Transverse colon (tissue), 4 donors: ENCODE results near the gene LKAAEAR1. TPM values are rescaled to one million over a fixed set of nuclear protein-coding genes. Genes with fewer than 3 reads are reported as not detected.

Experiments
- DNase-seq: peaks from one replicate; pipeline ENCODE4 v3.0.0-alpha.2; 2019
- H3K27ac ChIP-seq, 4 donors: fragments of 200-600 bp; sonication (generic); 2 replicates each; pipeline ENCODE4 v1.5.1; 2016 to 2018; ENCODE audit warnings: inconsistent platforms in 4 of 4
- H3K27me3 ChIP-seq: fragments of 200-600 bp; sonication (generic); 2 replicates; pipeline ENCODE4 v1.5.1; 2017; ENCODE audit warnings: inconsistent platforms
- H3K36me3 ChIP-seq, 4 donors: fragments of 200-600 bp; sonication (generic); 2 replicates each; pipeline ENCODE4 v1.5.1; 2017 to 2019; ENCODE audit warnings: inconsistent platforms in 4 of 4
- H3K4me1 ChIP-seq, 4 donors: fragments of 200-600 bp; sonication (generic); 2 replicates each; pipeline ENCODE4 v1.5.1; 2017 to 2020; ENCODE audit warnings: inconsistent platforms in 4 of 4
- H3K4me3 ChIP-seq, 4 donors: fragments of 200-600 bp; sonication (generic); 1 replicate in 1 of 4; 2 replicates in 3 of 4; pipeline versions ENCODE4 v1.5.1 to v1.6.1; 2017 to 2019; ENCODE audit warnings: inconsistent platforms in 4 of 4
- H3K9me3 ChIP-seq, 2 donors: fragments of 200-600 bp; sonication (generic); 2 replicates each; pipeline ENCODE4 v1.5.1; 2017 to 2019; ENCODE audit warnings: inconsistent platforms in 2 of 2
- EP300 ChIP-seq: sonication (generic); formaldehyde crosslinking; IDR thresholded peaks from one replicate; pipeline ENCODE4 v1.6.1; 2017; ENCODE audit warnings: antibody characterized with exemption, low read depth
- POLR2A ChIP-seq: fragments of 450-650 bp; IDR thresholded peaks from one replicate; pipeline ENCODE4 v1.6.1; 2016; ENCODE audit warnings: antibody characterized with exemption, mild to moderate bottlenecking, moderate library complexity
- POLR2AphosphoS5 ChIP-seq, 3 donors: sonication (generic); formaldehyde crosslinking; IDR thresholded peaks; one replicate each; pipeline ENCODE4 v1.6.1; 2016; ENCODE audit warnings: antibody characterized with exemption in 3 of 3
- WGBS, 2 donors: methylation state at CpG; one replicate each; pipeline ENCODE4 v1.1.5; 2018; ENCODE audit warnings: low coverage in 1 of 2; 5-methylcytosine and 5-hydroxymethylcytosine counted together
- in situ Hi-C, 4 donors: fragments of 200-750 bp; cut with MboI; loops; one replicate each; pipeline versions ENCODE4 v1.15.0 to v1.15.1; 2017; ENCODE audit warnings: low sequenced_read_pairs in 3 of 4, low pct_ligation_motif_present in 1 of 4, low pct_unique_long_range_greater_than_20kb in 1 of 4
- intact Hi-C: fragments of 100-400 bp; cut with DNase I; formaldehyde crosslinking; loops from one replicate; pipeline ENCODE4 v1.15.1; 2023; ENCODE audit warnings: low total_unique reads
- total RNA-seq, 4 donors: library from RNA; depleted of rRNA; stranded (reverse); fragments of >200 nt; gene quantifications; one replicate each; pipeline ENCODE4 v1.1.0, GENCODE V29; 2016
- TF ChIP-seq, protein P1 (sequence below), 5 experiments: fragments of 200-600 bp in 3 of 5; fragments of 450-650 bp in 2 of 5; sonication (generic) in 3 of 5; IDR thresholded peaks; 1 replicate in 2 of 5; 2 replicates in 3 of 5; pipeline ENCODE4 v1.5.1; 2016 to 2017; ENCODE audit warnings: antibody characterized with exemption in 5 of 5, inconsistent platforms in 3 of 5, mild to moderate bottlenecking in 2 of 5, moderate library complexity in 1 of 5

LKAAEAR1 gene
- total RNA-seq, 4 donors from 2014 or later = not detected

GRCh38 chr20:64071341-64072332, 12.6 kb downstream of the LKAAEAR1 start:
- no peak overlapping the region for H3K4me3 ChIP-seq
- WGBS, 2 donors = 80 to 95% methylated on average over 9 to 29 of the region's 30 CpGs
- no peaks in the 10 kb centered on the region for H3K27me3 ChIP-seq
- H3K4me1 ChIP-seq = no peaks in the 10 kb centered on the region
- in situ Hi-C loops (no loop called here), intact Hi-C loops (no loop called here)
- TF ChIP-seq EP300 (no peak), POLR2A (no peak), POLR2AphosphoS5 (IDR thresholded peaks at IDR 0.05) (no peak)
- TF ChIP-seq, protein P1, sequence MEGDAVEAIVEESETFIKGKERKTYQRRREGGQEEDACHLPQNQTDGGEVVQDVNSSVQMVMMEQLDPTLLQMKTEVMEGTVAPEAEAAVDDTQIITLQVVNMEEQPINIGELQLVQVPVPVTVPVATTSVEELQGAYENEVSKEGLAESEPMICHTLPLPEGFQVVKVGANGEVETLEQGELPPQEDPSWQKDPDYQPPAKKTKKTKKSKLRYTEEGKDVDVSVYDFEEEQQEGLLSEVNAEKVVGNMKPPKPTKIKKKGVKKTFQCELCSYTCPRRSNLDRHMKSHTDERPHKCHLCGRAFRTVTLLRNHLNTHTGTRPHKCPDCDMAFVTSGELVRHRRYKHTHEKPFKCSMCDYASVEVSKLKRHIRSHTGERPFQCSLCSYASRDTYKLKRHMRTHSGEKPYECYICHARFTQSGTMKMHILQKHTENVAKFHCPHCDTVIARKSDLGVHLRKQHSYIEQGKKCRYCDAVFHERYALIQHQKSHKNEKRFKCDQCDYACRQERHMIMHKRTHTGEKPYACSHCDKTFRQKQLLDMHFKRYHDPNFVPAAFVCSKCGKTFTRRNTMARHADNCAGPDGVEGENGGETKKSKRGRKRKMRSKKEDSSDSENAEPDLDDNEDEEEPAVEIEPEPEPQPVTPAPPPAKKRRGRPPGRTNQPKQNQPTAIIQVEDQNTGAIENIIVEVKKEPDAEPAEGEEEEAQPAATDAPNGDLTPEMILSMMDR (IDR thresholded peaks at IDR 0.05) = no peak
- no peaks in the 10 kb centered on the region for H3K9me3 ChIP-seq
- DNase-seq = no peak
- H3K27ac ChIP-seq = no peak overlapping the region
- H3K36me3 ChIP-seq = no peaks in the 10 kb centered on the region

- no peak overlapping the region for H3K27ac ChIP-seq
- in situ Hi-C loops = no loop called here
- no peaks in the 10 kb centered on the region for H3K27me3 ChIP-seq
- no peak for TF ChIP-seq POLR2A
- TF ChIP-seq, protein P1 (IDR thresholded peaks at IDR 0.05) = no peak
- TF ChIP-seq EP300 = no peak
- no peak for TF ChIP-seq POLR2AphosphoS5 (IDR thresholded peaks at IDR 0.05)
- H3K4me1 ChIP-seq = no peaks in the 10 kb centered on the region
- 89% methylated on average over 31 of the region's 31 CpGs; no CpG with 5 or more reads in 1 of the 2 donors for WGBS, 2 donors
- H3K9me3 ChIP-seq = no peaks in the 10 kb centered on the region
- DNase-seq = no peak
- no peak overlapping the region for H3K4me3 ChIP-seq
- no peaks in the 10 kb centered on the region for H3K36me3 ChIP-seq
- intact Hi-C loops = no loop called here
Measured at GRCh38 chr20:64070244-64070993, 13.8 kb downstream of the LKAAEAR1 start.

DNA sequence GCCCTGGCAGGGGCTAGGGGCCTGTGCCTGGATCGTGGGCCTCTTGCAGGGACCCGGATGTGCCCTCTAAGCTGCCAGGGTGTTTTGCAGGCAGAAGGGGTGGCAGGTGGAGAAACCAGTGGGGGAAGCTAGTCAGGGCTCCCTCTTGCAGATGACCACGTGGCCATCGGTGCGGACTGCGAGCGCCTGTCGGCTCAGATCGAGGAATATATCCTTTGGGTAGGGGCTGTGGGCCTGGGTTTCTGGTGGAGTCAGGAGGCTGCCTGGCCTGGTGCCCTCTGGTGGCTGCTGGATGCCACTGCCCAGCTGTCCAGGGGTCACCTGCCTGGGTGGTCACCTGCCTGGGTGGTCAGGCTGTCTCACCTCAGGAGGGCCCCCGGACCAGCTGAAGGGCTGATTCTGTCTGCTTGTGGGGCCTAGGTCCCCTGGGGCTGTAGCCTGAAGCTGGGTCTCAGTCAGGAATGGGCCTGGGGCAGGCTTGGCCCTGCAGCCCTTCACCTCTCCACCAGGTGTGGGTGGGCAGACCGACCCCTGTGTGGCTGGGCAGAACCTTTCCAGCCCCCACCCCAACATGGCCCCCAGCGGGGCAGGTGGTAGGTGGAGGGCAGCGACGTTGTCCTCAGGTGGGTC, 14.5 kb downstream of the LKAAEAR1 start:
- intact Hi-C loops = no loop called here
- Histone ChIP-seq H3K4me1 (peaks cover 0 to 4% (median under 1%) of the 10 kb centered on the region in 4 donors), H3K9me3 (no peaks in the 10 kb centered on the region), H3K27ac (no peak overlapping the region), H3K36me3 (no peaks in the 10 kb centered on the region), H3K27me3 (no peaks in the 10 kb centered on the region), H3K4me3 (no peak overlapping the region)
- in situ Hi-C loops = no loop called here
- WGBS, 2 donors = 67% methylated on average over 14 of the region's 14 CpGs; no CpG with 5 or more reads in 1 of the 2 donors
- TF ChIP-seq, protein P1 (IDR thresholded peaks at IDR 0.05) = peak; percentile 58 to 66 (median 61)
- TF ChIP-seq POLR2A = no peak
- no peak for DNase-seq

DNA sequence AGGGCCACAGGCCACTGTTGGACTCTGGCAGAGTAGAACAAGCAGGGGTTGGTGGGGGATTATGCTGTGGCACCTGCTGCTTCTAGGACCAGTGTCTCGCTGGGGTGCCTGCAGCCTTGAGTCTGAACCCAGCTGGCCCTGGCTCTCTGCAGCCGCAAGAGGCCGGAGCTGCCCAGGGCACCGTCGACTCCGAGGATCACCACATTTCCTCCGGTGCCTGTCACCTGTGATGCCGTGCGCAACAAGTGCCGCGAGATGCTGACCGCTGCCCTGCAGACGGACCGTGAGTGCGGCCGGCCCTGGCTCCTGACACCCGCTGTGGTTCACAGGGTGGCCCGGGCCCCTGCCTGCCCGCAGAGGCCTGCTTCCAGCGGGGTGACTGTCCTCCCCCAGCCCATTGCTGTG, 15.0 kb downstream of the LKAAEAR1 start:
- in situ Hi-C loops (no loop called here), intact Hi-C loops (no loop called here)
- TF ChIP-seq POLR2A (no peak), POLR2AphosphoS5 (IDR thresholded peaks at IDR 0.05) (no peak)
- TF ChIP-seq, protein P1 (IDR thresholded peaks at IDR 0.05) = no peak
- Histone ChIP-seq H3K27ac (no peak overlapping the region), H3K9me3 (no peaks in the 10 kb centered on the region), H3K4me1 (peaks cover 3 to 8% (median 6%) of the 10 kb centered on the region in 4 donors), H3K4me3 (no peak overlapping the region), H3K36me3 (no peaks in the 10 kb centered on the region), H3K27me3 (peaks cover 1% of the 10 kb centered on the region)
- DNase-seq = no peak
- 86% methylated on average over 13 of the region's 20 CpGs; no CpG with 5 or more reads in 1 of the 2 donors for WGBS, 2 donors
